H9 (cell line): ENCODE results near the gene PDC. TPM values are rescaled to one million over a fixed set of nuclear protein-coding genes. Genes with fewer than 3 reads are reported as not detected.

ENCODE experiments used
- DNase-seq: peaks from one replicate; pipeline ENCODE4 v3.0.0-alpha.2; 2017
- H2AFZ ChIP-seq: one replicate; pipeline ENCODE4 v1.6.1; 2013; ENCODE audit warnings: mild to moderate bottlenecking, low read length, control low read depth, moderate library complexity
- H2AK5ac ChIP-seq: 2 replicates; pipeline ENCODE4 v1.6.1; 2013; ENCODE audit warnings: low read length, control low read depth, mixed read lengths; ENCODE audit not compliant: insufficient read length
- H2BK120ac ChIP-seq: one replicate; pipeline ENCODE4 v1.6.1; 2013; ENCODE audit warnings: low read depth, mild to moderate bottlenecking, low read length, control low read depth, inconsistent platforms; ENCODE audit not compliant: poor library complexity, severe bottlenecking
- H2BK12ac ChIP-seq: 2 replicates; pipeline ENCODE4 v1.6.1; 2013; ENCODE audit warnings: low read length, control low read depth, mixed read lengths, low read depth; ENCODE audit not compliant: insufficient read length
- H2BK15ac ChIP-seq: 2 replicates; pipeline ENCODE4 v1.6.1; 2013; ENCODE audit warnings: low read depth, low read length, control low read depth
- H2BK20ac ChIP-seq: one replicate; pipeline ENCODE4 v1.6.1; 2013; ENCODE audit warnings: low read depth, mild to moderate bottlenecking, low read length, control low read depth, inconsistent platforms; ENCODE audit not compliant: poor library complexity, severe bottlenecking
- H2BK5ac ChIP-seq: 2 replicates; pipeline ENCODE4 v1.6.1; 2013; ENCODE audit warnings: low read length, control low read depth, mixed read lengths; ENCODE audit not compliant: insufficient read length
- H3K14ac ChIP-seq: 2 replicates; pipeline ENCODE4 v1.6.1; 2013; ENCODE audit warnings: low read length, control low read depth; ENCODE audit not compliant: insufficient read depth
- H3K18ac ChIP-seq: 2 replicates; pipeline ENCODE4 v1.6.1; 2013; ENCODE audit warnings: low read depth, mild to moderate bottlenecking, mixed read lengths, low read length, control low read depth; ENCODE audit not compliant: insufficient read length
- H3K23ac ChIP-seq: 2 replicates; pipeline ENCODE4 v1.6.1; 2013; ENCODE audit warnings: low read length, control low read depth, mixed read lengths, low read depth; ENCODE audit not compliant: insufficient read length
- H3K23me2 ChIP-seq: 2 replicates; pipeline ENCODE4 v1.6.1; 2013; ENCODE audit warnings: low read depth, mild to moderate bottlenecking, mixed read lengths, low read length, control low read depth; ENCODE audit not compliant: insufficient read length, poor library complexity, severe bottlenecking
- H3K27ac ChIP-seq: 2 replicates; pipeline ENCODE4 v1.5.1; 2013; ENCODE audit warnings: low read length, control low read depth, mixed read lengths, low read depth; ENCODE audit not compliant: insufficient read length
- H3K27me3 ChIP-seq: 2 replicates; pipeline ENCODE4 v1.6.1; 2013; ENCODE audit warnings: low read length, control low read depth, inconsistent platforms; ENCODE audit not compliant: insufficient read depth
- H3K4ac ChIP-seq: 2 replicates; pipeline ENCODE4 v1.6.1; 2013; ENCODE audit warnings: low read depth, mild to moderate bottlenecking, control low read depth, inconsistent platforms, low read length, moderate library complexity
- H3K4me1 ChIP-seq: 2 replicates; pipeline ENCODE4 v1.6.1; 2013; ENCODE audit warnings: low read length, control low read depth, inconsistent platforms; ENCODE audit not compliant: insufficient read depth
- H3K4me2 ChIP-seq: 2 replicates; pipeline ENCODE4 v1.6.1; 2013; ENCODE audit warnings: low read length, control low read depth, mixed read lengths; ENCODE audit not compliant: insufficient read length, insufficient read depth
- H3K56ac ChIP-seq: 2 replicates; pipeline ENCODE4 v1.6.1; 2013; ENCODE audit warnings: low read depth, mild to moderate bottlenecking, mixed read lengths, low read length, control low read depth; ENCODE audit not compliant: insufficient read length
- H3K79me1 ChIP-seq: 2 replicates; pipeline ENCODE4 v1.6.1; 2013; ENCODE audit warnings: low read depth, mild to moderate bottlenecking, moderate library complexity, low read length, control low read depth, inconsistent platforms; ENCODE audit not compliant: insufficient read depth, poor library complexity, severe bottlenecking
- H3K79me2 ChIP-seq: 2 replicates; pipeline ENCODE4 v1.6.1; 2013; ENCODE audit warnings: low read length, control low read depth, inconsistent platforms; ENCODE audit not compliant: insufficient read depth
- H3K9ac ChIP-seq: 2 replicates; pipeline ENCODE4 v1.6.1; 2013; ENCODE audit warnings: low read length, control low read depth, mixed read lengths; ENCODE audit not compliant: insufficient read length; ENCODE audit errors: extremely low read depth
- H3K9me3 ChIP-seq: one replicate; pipeline ENCODE4 v1.6.1; 2013; ENCODE audit warnings: low read depth, low read length, inconsistent platforms; ENCODE audit not compliant: control insufficient read depth
- H3T11ph ChIP-seq: one replicate; pipeline ENCODE4 v1.6.1; 2013; ENCODE audit warnings: mild to moderate bottlenecking, low read length, control low read depth, inconsistent platforms
- H4K20me1 ChIP-seq: one replicate; pipeline ENCODE4 v1.6.1; 2013; ENCODE audit not compliant: control insufficient read depth, insufficient read length, insufficient read depth
- H4K5ac ChIP-seq: 2 replicates; pipeline ENCODE4 v1.6.1; 2013; ENCODE audit warnings: low read depth, mild to moderate bottlenecking, mixed read lengths, low read length, control low read depth; ENCODE audit not compliant: insufficient read length
- H4K8ac ChIP-seq: replicated peaks from 2 replicates; pipeline ENCODE4 v1.6.1; 2013; ENCODE audit warnings: low read length, control low read depth, mixed read lengths, low read depth; ENCODE audit not compliant: insufficient read length
- H4K91ac ChIP-seq: 2 replicates; pipeline ENCODE4 v1.6.1; 2013; ENCODE audit warnings: low read depth, mild to moderate bottlenecking, moderate library complexity, mixed read lengths, low read length, control low read depth; ENCODE audit not compliant: insufficient read length
- H3K27ac Mint-ChIP-seq, 3 experiments: 2 replicates in 2 of 3; 3 replicates in 1 of 3; pipeline ENCODE4 v1.8.0; 2020 to 2021; ENCODE audit warnings: mixed read lengths in 3 of 3, mild to moderate bottlenecking in 1 of 3, moderate library complexity in 1 of 3
- H3K27me3 Mint-ChIP-seq: 2 replicates; pipeline ENCODE4 v1.8.0; 2021; ENCODE audit warnings: low read depth, mild to moderate bottlenecking, moderate library complexity, mixed read lengths
- H3K36me3 Mint-ChIP-seq, 3 experiments: 2 replicates in 2 of 3; 3 replicates in 1 of 3; pipeline ENCODE4 v1.8.0; 2020 to 2021; ENCODE audit warnings: low read depth in 3 of 3, mixed read lengths in 3 of 3; ENCODE audit not compliant: insufficient read depth in 1 of 3
- H3K4me1 Mint-ChIP-seq, 2 experiments: 2 replicates each; pipeline ENCODE4 v1.8.0; 2020; ENCODE audit warnings: mixed read lengths in 2 of 2
- H3K4me3 Mint-ChIP-seq, 2 experiments: 2 replicates in 1 of 2; 3 replicates in 1 of 2; pipeline ENCODE4 v1.8.0; 2020 to 2021; ENCODE audit warnings: mild to moderate bottlenecking in 2 of 2, mixed read lengths in 2 of 2, moderate library complexity in 1 of 2
- H3K9me3 Mint-ChIP-seq, 2 experiments: 2 replicates in 1 of 2; 3 replicates in 1 of 2; pipeline ENCODE4 v1.8.0; 2020; ENCODE audit warnings: mild to moderate bottlenecking in 2 of 2, mixed read lengths in 2 of 2, moderate library complexity in 1 of 2
- CTCF ChIP-seq: fragments of 200-600 bp; sonication (generic); conservative IDR thresholded peaks from 3 replicates; pipeline ENCODE4 v1.8.0; 2021; ENCODE audit warnings: antibody characterized with exemption, mild to moderate bottlenecking
- WGBS: extraction: QIAGEN DNeasy Blood & Tissue Kit; methylation state at CpG from one replicate; pipeline ENCODE4 v1.1.7; 2013; ENCODE audit warnings: missing lambda C conversion rate, low lambda C conversion rate, mixed read lengths; ENCODE audit not compliant: insufficient read length; ENCODE audit errors: extremely low coverage; 5-methylcytosine and 5-hydroxymethylcytosine counted together
- total RNA-seq: library from RNA; stranded (reverse); gene quantifications from 2 replicates; pipeline ENCODE4 v1.2.1, GENCODE V29; 2021

The PDC gene
- total RNA-seq, 1 experiment from 2014 or later: not detected

- H3K79me2 ChIP-seq: no peaks in the 10 kb centered on the region
- no peak overlapping the region for H3K9ac ChIP-seq
- H3K27ac ChIP-seq: no peak overlapping the region
- no peaks in the 10 kb centered on the region for H3K27me3 ChIP-seq
- H4K5ac ChIP-seq: no peak overlapping the region
- Mint-ChIP-seq H3K9me3 (no peaks in the 10 kb centered on the region), H3K4me1 (peaks cover under 1 to 1% of the 10 kb centered on the region in 2 experiments), H3K27me3 (no peaks in the 10 kb centered on the region), H3K36me3 (no peaks in the 10 kb centered on the region), H3K27ac (no peak overlapping the region), H3K4me3 (no peak overlapping the region)
- H2BK15ac ChIP-seq: no peak overlapping the region
- no CpG with 5 or more reads among the region's 1 CpG for WGBS
- H3K79me1 ChIP-seq: no peaks in the 10 kb centered on the region
- no peak overlapping the region for H2BK5ac ChIP-seq
- no peak overlapping the region for H3K56ac ChIP-seq
- H2BK120ac ChIP-seq: no peak overlapping the region
- H2BK12ac ChIP-seq: no peak overlapping the region
- no peak overlapping the region for H2AK5ac ChIP-seq
- H3K23me2 ChIP-seq: no peaks in the 10 kb centered on the region
- H3K14ac ChIP-seq: no peak overlapping the region
- TF ChIP-seq CTCF: no peak
- no peaks in the 10 kb centered on the region for H3K4me1 ChIP-seq
- no peak overlapping the region for H4K8ac ChIP-seq
- no peak for DNase-seq
- no peak overlapping the region for H3K4me2 ChIP-seq
- no peak overlapping the region for H3K4ac ChIP-seq
- H2BK20ac ChIP-seq: no peak overlapping the region
- no peak overlapping the region for H2AFZ ChIP-seq
- no peak overlapping the region for H3K23ac ChIP-seq
- no peaks in the 10 kb centered on the region for H4K20me1 ChIP-seq
- H3K9me3 ChIP-seq: no peaks in the 10 kb centered on the region
- H3T11ph ChIP-seq: no peak overlapping the region
- no peak overlapping the region for H4K91ac ChIP-seq
- no peak overlapping the region for H3K18ac ChIP-seq
Observed at GRCh38 chr1:186435336-186435735, 25.6 kb downstream of the PDC start.
